B cell (primary cell): ENCODE results near the gene FHIT. TPM values are rescaled to one million over a fixed set of nuclear protein-coding genes. Genes with fewer than 3 reads are reported as not detected.
"Not testable (repeated sequence)": the region's sequence is repeated elsewhere in the genome, so short reads cannot be mapped to it uniquely, and the experiment has no call there.

Experiments used
- ATAC-seq: fragments of 200-7000 bp; cut with Tn5 transposase; one replicate; pipeline ENCODE4 v1.10.0; 2021; ENCODE audit warnings: low read depth, mild to moderate bottlenecking, moderate number of reproducible peaks, moderate library complexity
- CTCF ChIA-PET: fragments of 350-600 bp; sonication (Branson Sonifier 250); formaldehyde crosslinking; loops from one replicate; lab custom pipeline; 2021; ENCODE audit warnings: antibody characterized with exemption, inconsistent platforms; lab: Charles Lee
- POLR2A ChIA-PET: fragments of 350-600 bp; sonication (Branson Sonifier 250); formaldehyde crosslinking; loops from one replicate; lab custom pipeline; 2021; ENCODE audit warnings: antibody characterized with exemption; lab: Charles Lee
- DNase-seq: peaks from one replicate; pipeline ENCODE4 v3.0.0; 2013
- H2AFZ ChIP-seq: 2 replicates; pipeline ENCODE4 v1.6.1; 2012; ENCODE audit warnings: mild to moderate bottlenecking, low read depth, low read length; ENCODE audit not compliant: insufficient read depth, poor library complexity, severe bottlenecking
- H3K27ac ChIP-seq, 2 donors: 1 replicate in 1 of 2; 2 replicates in 1 of 2; pipeline ENCODE4 v1.5.1; 2012 to 2013; ENCODE audit warnings: low read length in 2 of 2, mild to moderate bottlenecking in 2 of 2, moderate library complexity in 1 of 2
- H3K27me3 ChIP-seq, 4 experiments: fragments of 200-600 bp in 1 of 4; sonication (generic) in 1 of 4; replicated peaks in 1 of 4; 1 replicate in 2 of 4; 2 replicates in 2 of 4; pipeline versions ENCODE4 v1.6.1 to v1.7.0; 2013 to 2016; ENCODE audit warnings: low read length in 3 of 4, mild to moderate bottlenecking in 2 of 4, mixed read lengths in 1 of 4, moderate library complexity in 1 of 4; ENCODE audit not compliant: insufficient read depth in 4 of 4, control insufficient read depth in 3 of 4; ENCODE audit errors: control extremely low read depth in 1 of 4
- H3K36me3 ChIP-seq, 2 experiments: replicated peaks in 1 of 2; 1 replicate in 1 of 2; 2 replicates in 1 of 2; pipeline versions ENCODE4 v1.6.1 to v1.7.1; 2013; ENCODE audit warnings: low read length in 1 of 2; ENCODE audit not compliant: insufficient read depth in 2 of 2, control insufficient read depth in 1 of 2; ENCODE audit errors: control extremely low read depth in 1 of 2, extremely low read depth in 1 of 2
- H3K4me1 ChIP-seq, 2 donors: fragments of 200-600 bp in 1 of 2; sonication (generic) in 1 of 2; 1 replicate in 1 of 2; 2 replicates in 1 of 2; pipeline versions ENCODE4 v1.5.1 to v1.6.1; 2013 to 2017; ENCODE audit warnings: low read length in 2 of 2; ENCODE audit not compliant: control insufficient read depth in 2 of 2, insufficient read depth in 2 of 2
- H3K4me2 ChIP-seq: replicated peaks from 2 replicates; pipeline ENCODE3; 2012; ENCODE audit warnings: mild to moderate bottlenecking, low read depth, low read length; ENCODE audit not compliant: poor library complexity, severe bottlenecking
- H3K4me3 ChIP-seq, 5 experiments: fragments of 200-600 bp in 1 of 5; sonication (generic) in 1 of 5; 1 replicate in 3 of 5; 2 replicates in 2 of 5; pipeline versions ENCODE4 v1.5.1 to v1.7.0; 2011 to 2016; ENCODE audit warnings: low read length in 4 of 5, mild to moderate bottlenecking in 4 of 5, low read depth in 2 of 5, control low read depth in 1 of 5, moderate library complexity in 1 of 5; ENCODE audit not compliant: insufficient read depth in 1 of 5; ENCODE audit errors: control extremely low read depth in 1 of 5, extremely low read depth in 1 of 5
- H3K79me2 ChIP-seq: fragments of 200-600 bp; sonication (generic); one replicate; pipeline ENCODE4 v1.6.0; 2016; ENCODE audit warnings: low read length; ENCODE audit not compliant: control insufficient read depth, insufficient read depth
- H3K9ac ChIP-seq: fragments of 200-600 bp; sonication (generic); 2 replicates; pipeline ENCODE4 v1.6.1; 2017; ENCODE audit warnings: mild to moderate bottlenecking, low read length, moderate library complexity
- H3K9me3 ChIP-seq, 3 donors: one replicate each; pipeline versions ENCODE4 v1.6.1 to v1.7.1; 2013; ENCODE audit warnings: low read length in 2 of 3; ENCODE audit not compliant: control insufficient read depth in 2 of 3, insufficient read depth in 1 of 3; ENCODE audit errors: control extremely low read depth in 1 of 3
- H4K20me1 ChIP-seq: 2 replicates; pipeline ENCODE4 v1.6.0; 2012; ENCODE audit warnings: mild to moderate bottlenecking, low read length; ENCODE audit not compliant: insufficient read depth, control insufficient read depth, poor library complexity, severe bottlenecking
- H3K27ac Mint-ChIP-seq: one replicate; pipeline ENCODE4 v1.8.0; 2021; ENCODE audit warnings: mixed read lengths
- H3K27me3 Mint-ChIP-seq: one replicate; pipeline ENCODE4 v1.8.0; 2021; ENCODE audit warnings: mixed read lengths
- H3K4me1 Mint-ChIP-seq: one replicate; pipeline ENCODE4 v1.8.0; 2021; ENCODE audit warnings: mixed read lengths
- H3K4me3 Mint-ChIP-seq: one replicate; pipeline ENCODE4 v1.8.0; 2021; ENCODE audit warnings: mixed read lengths
- H3K9me3 Mint-ChIP-seq: one replicate; pipeline ENCODE4 v1.8.0; 2022; ENCODE audit warnings: mixed read lengths; ENCODE audit not compliant: insufficient read depth
- CTCF ChIP-seq: fragments of 200-600 bp; IDR thresholded peaks from one replicate; pipeline ENCODE4 v1.8.0; 2022; ENCODE audit warnings: antibody characterized with exemption, mild to moderate bottlenecking
- EZH2 ChIP-seq: IDR thresholded peaks from 2 replicates; pipeline ENCODE4 v1.6.1; 2012; ENCODE audit warnings: borderline replicate concordance, low read depth, mild to moderate bottlenecking, moderate library complexity, low read length; ENCODE audit not compliant: insufficient read depth, poor library complexity, severe bottlenecking
- WGBS: methylation state at CpG from one replicate; pipeline ENCODE4 v1.1.5; 2013; ENCODE audit warnings: missing lambda C conversion rate; ENCODE audit not compliant: insufficient coverage; 5-methylcytosine and 5-hydroxymethylcytosine counted together
- intact Hi-C: fragments of 100-400 bp; cut with micrococcal nuclease; formaldehyde crosslinking; loops from one replicate; pipeline ENCODE4 v1.10.0; 2022
- polyA plus RNA-seq: library from polyadenylated mRNA; depleted of rRNA; stranded (reverse); fragments of >200 nt; gene quantifications from 2 replicates; pipeline ENCODE4 v1.2.3, GENCODE V29; 2012
- total RNA-seq, 2 donors: library from RNA; stranded (reverse); fragments of 120-200 nt in 1 of 2; gene quantifications; 1 replicate in 1 of 2; 2 replicates in 1 of 2; pipeline versions ENCODE4 v1.2.3 to v1.2.4, GENCODE V29; 2013 to 2022

FHIT gene
- total and polyA plus RNA-seq, 2 donors (not counting 1 experiment from before 2014, with no cell fraction given), result 1.7 to 7.8 TPM

GRCh38 chr3:61221759-61222362 lies 29.4 kb downstream of the FHIT start:
- CTCF ChIA-PET, result no interaction called here

DNA sequence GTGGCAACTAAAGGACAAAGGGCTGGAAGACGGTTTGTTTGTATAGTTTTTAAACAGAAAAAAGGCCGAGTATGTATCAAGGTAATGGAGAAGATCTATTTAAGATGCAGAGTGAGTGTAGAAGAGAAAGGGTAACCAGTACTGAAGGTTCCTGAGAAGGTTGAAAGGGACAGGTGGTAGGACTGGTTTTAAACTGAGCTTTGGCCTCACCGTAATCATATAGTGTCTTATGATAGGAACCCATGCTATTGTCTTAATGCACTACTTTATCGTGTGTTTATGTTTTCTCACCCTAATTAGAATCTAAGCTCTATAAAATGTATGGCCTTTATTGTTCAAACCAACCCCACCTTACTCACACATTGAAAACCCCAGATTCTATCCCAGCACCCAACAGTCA lies 32.7 kb downstream of the FHIT start:
- Histone ChIP-seq H3K9ac (no peak overlapping the region), H3K4me3 (no peak overlapping the region), H4K20me1 (no peaks in the 10 kb centered on the region), H3K27me3 (no peaks in the 10 kb centered on the region), H2AFZ (no peak overlapping the region), H3K79me2 (no peaks in the 10 kb centered on the region), H3K4me2 (no peak overlapping the region), H3K27ac (no peak overlapping the region), H3K9me3 (peaks cover 0 to 2% (median 0%) of the 10 kb centered on the region in 3 donors), H3K36me3 (no peaks in the 10 kb centered on the region), H3K4me1 (no peaks in the 10 kb centered on the region)
- Mint-ChIP-seq H3K4me1 (no peaks in the 10 kb centered on the region), H3K4me3 (no peak overlapping the region), H3K9me3 (no peaks in the 10 kb centered on the region), H3K27ac (no peak overlapping the region), H3K27me3 (no peaks in the 10 kb centered on the region)
- POLR2A ChIA-PET, result no interaction called here
- intact Hi-C loops, result no loop called here
- no peak for DNase-seq
- TF ChIP-seq CTCF (no peak), EZH2 (no peak)
- CTCF ChIA-PET, result no interaction called here
- 100% methylated on average over 2 of the region's 4 CpGs for WGBS
- no peak for ATAC-seq

More at GRCh38 chr3:61221759-61222362, 29.4 kb downstream of the FHIT start:
- intact Hi-C loops, result no loop called here
- Histone ChIP-seq H3K4me1 (no peaks in the 10 kb centered on the region), H3K9ac (no peak overlapping the region), H3K36me3 (no peaks in the 10 kb centered on the region), H3K27ac (no peak overlapping the region), H3K4me3 (no peak overlapping the region), H2AFZ (no peak overlapping the region), H4K20me1 (no peaks in the 10 kb centered on the region), H3K27me3 (no peaks in the 10 kb centered on the region), H3K4me2 (no peak overlapping the region), H3K9me3 (peaks cover 0 to 2% (median 0%) of the 10 kb centered on the region in 3 donors), H3K79me2 (no peaks in the 10 kb centered on the region)
- TF ChIP-seq EZH2, result no peak
- Mint-ChIP-seq H3K9me3 (no peaks in the 10 kb centered on the region), H3K4me3 (no peak overlapping the region), H3K27me3 (no peaks in the 10 kb centered on the region), H3K4me1 (no peaks in the 10 kb centered on the region), H3K27ac (no peak overlapping the region)
- ATAC-seq (no peak), DNase-seq (no peak)
- POLR2A ChIA-PET, result no interaction called here
- WGBS, result 91% methylated on average over 5 of the region's 6 CpGs

GRCh38 chr3:61216171-61216570 lies 35.1 kb downstream of the FHIT start:
- H3K9me3 ChIP-seq, H3K4me1 ChIP-seq, H3K4me2 ChIP-seq, H3K4me3 ChIP-seq, H3K9me3 Mint-ChIP-seq, H3K27ac ChIP-seq, POLR2A ChIA-PET, CTCF ChIA-PET, H2AFZ ChIP-seq, intact Hi-C loops, ATAC-seq, H3K4me3 Mint-ChIP-seq, H3K9ac ChIP-seq, H3K79me2 ChIP-seq, DNase-seq, H3K36me3 ChIP-seq, H3K27me3 Mint-ChIP-seq, H4K20me1 ChIP-seq, H3K27me3 ChIP-seq, H3K4me1 Mint-ChIP-seq, H3K27ac Mint-ChIP-seq: not testable (repeated sequence)
- 92% methylated on average over 2 of the region's 3 CpGs for WGBS
